MM.1S (cell line): ENCODE results near the gene ECHS1.

Source experiments
- CTCF ChIP-seq: fragments of 300-600 bp; sonication (generic); IDR thresholded peaks from 2 replicates; pipeline ENCODE4 v1.5.1; 2016; ENCODE audit warnings: antibody characterized with exemption, low read length, mixed read lengths
- EZH2 ChIP-seq: fragments of 300-600 bp; sonication (generic); optimal IDR thresholded peaks from 2 replicates; pipeline ENCODE3; 2017; ENCODE audit warnings: low read depth, mild to moderate bottlenecking, antibody characterized with exemption, low read length, mixed read lengths
- EZH2phosphoT487 ChIP-seq: fragments of 300-600 bp; sonication (generic); IDR thresholded peaks from 2 replicates; pipeline ENCODE4 v1.6.1; 2018; ENCODE audit warnings: antibody characterized with exemption, low read length

GRCh38 chr10:133381036-133381435 is 7.9 kb upstream of the ECHS1 start:
- TF ChIP-seq CTCF = no peak
- no peak for TF ChIP-seq EZH2
- no peak for TF ChIP-seq EZH2phosphoT487
